ENCODE results near the gene DRAP1. TPM values are rescaled to one million over a fixed set of nuclear protein-coding genes. Genes with fewer than 3 reads are reported as not detected.
A peak's percentile ranks its signal among the peaks of the same experiment; 100 is the strongest.

The DRAP1 gene
- total and polyA plus RNA-seq, 9 of the 15 experiments (the other 6 are each of a cell fraction or from before 2014, with no cell fraction given) = 9.6 to 200 (median 92.9) TPM

- peak; percentile 87 for TF ChIP-seq E2F3 (CRISPR knock-in tag; IDR thresholded peaks at IDR 0.05)
- 0 out of 2 replicates have a peak, but pooled peaks have one; percentile 52 for TF ChIP-seq ZNF431 (CRISPR knock-in tag; IDR thresholded peaks at IDR 0.05)
- 0 out of 2 replicates have a peak, but pooled peaks have one; percentile 23 for TF ChIP-seq ZBTB40 (IDR thresholded peaks at IDR 0.05)
- TF ChIP-seq ZBTB40 (CRISPR knock-in tag; IDR thresholded peaks at IDR 0.05) = no peak
- TF ChIP-seq RAD21 (CRISPR knock-in tag; conservative IDR thresholded peaks at IDR 0.05 in 1 of 2, IDR thresholded peaks at IDR 0.05 in 1 of 2) = peak; percentile 43 to 74; a peak in 3 of 4 replicates
- TF ChIP-seq GATAD2B (IDR thresholded peaks at IDR 0.05; ENCODE audit: borderline replicate concordance) = 0 out of 2 replicates have a peak, but pooled peaks have one; percentile 24
- 0 out of 2 replicates have a peak, but pooled peaks have one; percentile 28 for TF ChIP-seq TCF7 (IDR thresholded peaks at IDR 0.05; ENCODE audit: borderline replicate concordance)
- 0 out of 2 replicates have a peak, but pooled peaks have one; percentile 37 for TF ChIP-seq KAT7 (CRISPR knock-in tag; IDR thresholded peaks at IDR 0.05; ENCODE audit: borderline replicate concordance)
Observed at GRCh38 chr11:65911682-65912568, 7.3 kb upstream of the DRAP1 start (continued).
